NOMO-1 treated with dmso at 0.1 percent for 144 hours (cell line): ENCODE data around the gene CYB5RL.
A peak's percentile ranks its signal among the peaks of the same experiment; 100 is the strongest.
"Not testable (repeated sequence)": the region's sequence is repeated elsewhere in the genome, so short reads cannot be mapped to it uniquely, and the experiment has no call there.

Source experiments
- DNase-seq: peaks from one replicate; lab custom pipeline; 2025; ENCODE audit not compliant: unreplicated experiment; lab: John Stamatoyannopoulos, UW

The CYB5RL gene, protein sequence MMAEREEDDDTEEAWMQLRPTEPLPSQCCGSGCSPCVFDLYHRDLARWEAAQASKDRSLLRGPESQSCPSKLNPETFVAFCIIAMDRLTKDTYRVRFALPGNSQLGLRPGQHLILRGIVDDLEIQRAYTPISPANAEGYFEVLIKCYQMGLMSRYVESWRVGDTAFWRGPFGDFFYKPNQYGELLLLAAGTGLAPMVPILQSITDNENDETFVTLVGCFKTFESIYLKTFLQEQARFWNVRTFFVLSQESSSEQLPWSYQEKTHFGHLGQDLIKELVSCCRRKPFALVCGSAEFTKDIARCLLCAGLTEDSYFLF

DNA sequence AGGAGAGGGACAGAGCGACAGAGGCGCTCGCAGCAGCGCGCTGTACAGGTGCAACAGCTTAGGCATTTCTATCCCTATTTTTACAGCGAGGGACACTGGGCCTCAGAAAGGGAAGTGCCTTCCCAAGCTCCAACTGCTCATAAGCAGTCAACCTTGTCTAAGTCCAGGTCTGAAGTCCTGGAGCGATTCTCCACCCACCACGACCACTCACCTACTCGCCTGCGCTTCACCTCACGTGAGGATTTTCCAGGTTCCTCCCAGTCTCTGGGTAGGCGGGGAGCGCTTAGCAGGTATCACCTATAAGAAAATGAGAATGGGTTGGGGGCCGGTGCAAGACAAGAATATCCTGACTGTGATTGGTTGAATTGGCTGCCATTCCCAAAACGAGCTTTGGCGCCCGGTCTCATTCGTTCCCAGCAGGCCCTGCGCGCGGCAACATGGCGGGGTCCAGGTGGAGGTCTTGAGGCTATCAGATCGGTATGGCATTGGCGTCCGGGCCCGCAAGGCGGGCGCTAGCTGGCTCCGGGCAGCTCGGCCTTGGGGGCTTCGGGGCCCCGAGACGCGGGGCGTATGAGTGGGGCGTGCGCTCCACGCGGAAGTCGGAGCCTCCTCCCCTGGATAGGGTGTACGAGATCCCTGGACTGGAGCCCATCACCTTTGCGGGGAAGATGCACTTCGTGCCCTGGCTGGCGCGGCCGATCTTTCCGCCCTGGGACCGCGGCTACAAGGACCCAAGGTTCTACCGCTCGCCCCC, at the start of gene CYB5RL, which contains the start of gene MRPL37:
CYB5RL (minus strand) TSS at position 266 of the 754 bp plus-strand sequence. CDS start 4,414 bp downstream, outside the sequence.
MRPL37 (plus strand) TSS at position 403 of the 754 bp plus-strand sequence; CDS start at position 480, 77 bp downstream.
- DNase-seq, result peak; percentile 98

DNA sequence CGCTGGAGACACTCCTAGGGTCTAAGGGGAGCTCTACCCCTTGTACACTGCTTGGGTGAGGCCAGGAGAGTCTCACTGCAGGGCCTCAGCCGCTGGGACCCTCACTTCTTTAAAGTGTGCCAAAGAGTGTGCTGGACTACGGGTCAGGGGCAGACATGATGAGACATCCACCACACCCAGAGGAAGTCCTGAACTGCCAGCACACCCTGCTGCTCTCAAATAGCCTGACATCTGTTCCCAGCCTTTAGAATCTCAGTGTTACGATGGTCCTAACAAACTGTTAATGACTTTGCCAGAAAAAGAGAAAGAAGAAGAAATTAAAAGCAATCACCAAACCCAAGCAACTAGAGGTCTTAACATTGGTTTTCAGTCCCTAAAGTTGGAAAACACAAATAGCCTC, 49.1 kb upstream of the CYB5RL start:
- DNase-seq, result no peak

DNA sequence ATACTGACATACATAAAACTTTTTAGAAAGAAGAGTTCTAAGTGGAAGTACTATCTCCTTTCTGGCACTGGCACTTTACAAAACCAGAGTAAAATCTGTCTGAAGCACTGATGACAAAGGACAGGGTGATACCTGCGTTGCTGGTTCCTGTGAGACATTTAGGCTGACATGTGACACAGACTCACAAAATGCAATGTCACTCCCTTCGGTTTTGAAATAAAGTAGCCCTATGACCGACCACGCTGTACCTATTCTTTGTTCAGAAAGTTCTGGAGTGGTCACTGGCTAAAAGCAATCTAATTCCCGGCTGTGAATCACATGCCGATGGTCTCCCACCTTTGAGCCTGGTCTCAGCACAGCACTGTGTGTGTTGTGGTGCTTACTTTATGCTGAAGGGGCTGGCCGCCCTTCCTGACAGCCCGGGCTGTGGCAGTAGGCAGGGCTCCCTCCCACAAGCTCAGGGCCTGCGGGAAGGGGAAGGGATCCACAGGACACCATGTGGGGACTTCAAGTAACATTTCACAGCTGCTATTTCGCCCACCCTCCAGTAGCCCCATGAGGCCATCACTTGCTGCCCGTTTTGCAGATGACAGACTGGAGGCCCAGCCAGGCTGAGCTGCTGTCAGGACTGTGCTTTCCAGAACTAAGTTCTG, 48.2 kb upstream of the CYB5RL start:
- DNase-seq, result no peak

DNA sequence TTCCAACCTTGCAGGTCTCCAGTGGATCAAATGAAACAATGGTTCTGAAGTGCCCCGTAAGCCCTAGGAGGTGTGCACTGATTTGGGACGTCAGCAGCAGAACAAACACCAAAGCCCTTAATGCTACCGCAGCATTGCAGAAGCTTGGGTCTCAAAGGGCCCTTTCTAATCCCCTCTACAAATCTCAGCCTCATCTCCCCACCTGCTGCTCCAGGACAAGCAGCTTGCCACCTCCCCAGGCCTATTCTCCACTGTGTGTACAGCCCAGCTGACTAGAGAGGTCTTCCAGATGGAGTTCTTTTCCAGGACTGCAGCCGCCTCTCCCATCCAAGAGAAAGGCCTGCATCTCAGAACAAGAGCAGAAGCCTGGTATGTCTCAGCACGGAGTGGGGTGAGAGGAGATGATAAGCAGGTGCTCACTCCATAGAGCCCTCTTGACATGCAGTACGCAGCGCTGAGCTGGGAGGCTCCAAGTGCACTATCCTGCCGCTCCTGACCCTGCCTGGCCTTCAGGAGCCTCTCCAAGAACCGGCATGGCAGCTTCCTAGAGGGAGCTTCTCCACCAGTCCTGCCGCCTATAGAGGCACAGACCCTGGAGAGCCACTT, 46.4 kb upstream of the CYB5RL start:
- no peak for DNase-seq

DNA sequence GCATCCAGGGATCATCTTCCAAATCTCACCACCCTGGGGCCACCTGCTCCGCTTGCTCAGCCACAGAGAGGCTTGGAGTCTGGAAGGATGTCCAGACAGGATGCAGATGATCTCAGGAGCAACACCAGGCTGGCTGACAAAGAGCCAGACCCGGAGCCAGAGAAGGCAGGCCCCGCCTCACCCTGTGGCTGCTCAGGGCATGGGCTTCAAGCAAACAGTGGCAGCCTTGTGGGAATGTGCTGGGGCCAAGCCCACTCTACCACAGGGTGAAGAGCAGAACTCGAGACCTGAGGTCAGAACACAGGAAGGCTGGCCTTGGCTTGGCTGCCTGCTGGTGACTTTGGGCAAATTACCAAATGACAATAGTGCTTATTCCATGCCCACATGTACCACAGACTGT, 45.7 kb upstream of the CYB5RL start:
- DNase-seq, result no peak

DNA sequence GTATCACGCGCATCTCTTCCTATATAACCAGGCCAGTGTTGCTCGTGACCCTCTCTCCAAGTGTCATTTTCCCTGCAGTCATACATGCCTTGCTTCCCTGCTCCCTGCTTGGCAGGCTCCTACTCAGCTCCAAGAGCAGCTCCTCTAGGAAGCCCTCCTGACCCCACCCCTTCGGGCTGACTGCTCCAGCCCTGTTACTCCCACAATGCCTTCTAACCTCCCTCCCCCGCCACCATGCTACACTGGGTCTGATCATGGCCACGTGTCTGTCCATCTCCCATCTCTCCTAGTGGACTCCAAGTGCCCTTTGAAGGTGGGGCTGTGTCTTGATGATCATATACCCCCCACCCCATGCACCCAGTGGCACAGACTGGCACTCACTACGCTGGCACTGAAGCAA, 44.8 kb upstream of the CYB5RL start:
- no peak for DNase-seq

DNA sequence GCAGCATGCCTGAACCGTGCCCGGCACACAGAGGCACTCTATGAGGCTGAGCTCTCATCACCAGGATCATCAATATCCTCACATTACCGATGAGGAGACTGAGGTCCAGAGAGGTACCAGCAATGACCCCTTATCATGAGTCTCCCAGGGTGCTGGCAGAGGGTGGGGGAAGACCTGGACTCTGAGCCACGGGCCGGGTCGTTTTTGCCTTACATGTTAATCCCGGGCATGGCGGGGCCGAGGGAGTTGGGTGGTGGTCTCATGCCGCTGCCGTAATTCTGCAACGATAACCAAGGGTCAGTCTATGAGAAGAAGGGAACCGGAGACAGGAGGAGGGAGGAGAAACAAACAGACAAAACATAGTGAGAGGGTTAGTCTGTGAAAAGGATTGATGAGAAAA, 43.2 kb upstream of the CYB5RL start:
- DNase-seq, result no peak

DNA sequence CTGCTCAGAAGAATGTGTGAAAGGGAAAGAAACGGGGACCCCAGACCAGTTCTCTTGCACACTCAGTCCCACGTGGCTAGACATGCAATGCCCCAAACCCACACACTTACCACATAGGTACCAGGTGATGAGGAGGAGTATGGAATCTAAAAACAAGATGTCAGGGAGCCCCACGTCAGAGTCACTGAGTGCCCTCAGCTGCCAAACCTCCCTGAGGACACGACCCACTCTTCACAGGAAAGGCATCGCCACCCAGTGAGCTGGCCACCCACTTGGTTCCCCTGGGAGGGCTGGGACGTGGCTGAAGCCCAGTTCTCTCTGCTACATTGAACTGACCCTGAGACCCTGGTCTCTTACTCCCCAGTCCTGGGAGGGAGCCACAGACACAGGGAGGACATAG, 41.5 kb upstream of the CYB5RL start:
- DNase-seq, result no peak

DNA sequence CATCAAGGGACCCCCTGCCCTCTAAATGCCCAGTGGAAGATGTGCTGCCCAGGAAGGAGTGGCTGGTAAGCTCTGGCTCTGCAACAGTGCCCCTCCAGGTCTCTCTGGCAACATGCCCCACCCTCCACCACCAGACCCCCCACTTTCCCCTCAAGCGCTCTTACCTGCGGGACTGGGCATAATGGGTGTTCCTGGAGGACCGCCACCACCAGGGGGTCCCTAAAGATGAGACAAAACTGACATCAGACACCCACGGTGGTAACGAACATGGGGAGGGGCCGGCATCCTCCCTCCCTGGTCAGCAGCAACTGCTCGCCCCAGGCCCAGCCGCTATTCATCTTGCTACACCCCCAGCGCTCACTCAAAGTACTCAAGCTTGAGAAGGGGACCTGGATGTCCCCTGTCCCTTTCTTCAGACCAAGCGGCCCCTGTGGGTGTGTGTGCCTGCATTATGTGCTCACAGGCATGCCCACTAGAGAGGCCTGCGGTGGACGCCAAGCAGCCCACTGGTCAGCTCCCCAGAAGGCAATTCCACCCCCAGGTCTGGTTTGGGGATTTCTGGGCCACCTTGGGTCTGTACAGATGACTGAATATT, 41.0 kb upstream of the CYB5RL start:
- DNase-seq, result no peak

DNA sequence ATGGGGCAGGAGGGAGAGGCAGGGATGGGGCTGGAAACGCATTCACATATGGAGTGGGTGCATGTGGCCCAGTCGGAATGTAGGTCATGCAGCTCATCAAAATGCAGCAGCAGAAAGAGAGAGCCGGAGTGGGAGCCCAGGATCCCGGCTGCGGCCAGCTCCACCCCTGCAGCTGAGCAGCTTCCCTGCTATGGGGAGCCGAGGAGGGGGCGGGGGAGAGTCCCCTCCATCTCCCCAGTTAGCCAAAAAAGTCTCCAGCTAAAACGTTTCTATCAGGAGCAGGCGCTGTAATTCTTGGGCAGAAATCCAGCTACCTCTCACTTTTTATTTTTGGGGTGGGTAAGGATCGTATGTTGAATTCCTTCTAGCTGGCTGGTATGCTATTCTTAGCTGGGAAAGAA, 39.8 kb upstream of the CYB5RL start:
- no peak for DNase-seq

DNA sequence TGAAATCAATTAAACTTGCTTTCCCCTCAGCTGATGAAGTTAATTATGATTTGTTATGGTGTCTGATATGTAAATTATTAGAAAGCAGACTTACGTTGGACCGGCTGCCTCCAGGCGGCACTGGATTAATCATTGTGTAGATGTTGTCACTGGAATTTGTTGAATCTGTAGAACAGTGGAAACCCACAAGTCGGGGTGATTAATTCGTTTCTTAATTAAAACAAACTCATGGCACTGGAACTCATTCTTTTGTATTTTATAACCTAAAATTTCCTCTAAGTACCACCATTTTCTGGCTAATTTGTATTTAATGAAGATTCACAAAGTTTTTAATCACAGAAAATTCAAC, 39.2 kb upstream of the CYB5RL start:
- DNase-seq, result no peak

DNA sequence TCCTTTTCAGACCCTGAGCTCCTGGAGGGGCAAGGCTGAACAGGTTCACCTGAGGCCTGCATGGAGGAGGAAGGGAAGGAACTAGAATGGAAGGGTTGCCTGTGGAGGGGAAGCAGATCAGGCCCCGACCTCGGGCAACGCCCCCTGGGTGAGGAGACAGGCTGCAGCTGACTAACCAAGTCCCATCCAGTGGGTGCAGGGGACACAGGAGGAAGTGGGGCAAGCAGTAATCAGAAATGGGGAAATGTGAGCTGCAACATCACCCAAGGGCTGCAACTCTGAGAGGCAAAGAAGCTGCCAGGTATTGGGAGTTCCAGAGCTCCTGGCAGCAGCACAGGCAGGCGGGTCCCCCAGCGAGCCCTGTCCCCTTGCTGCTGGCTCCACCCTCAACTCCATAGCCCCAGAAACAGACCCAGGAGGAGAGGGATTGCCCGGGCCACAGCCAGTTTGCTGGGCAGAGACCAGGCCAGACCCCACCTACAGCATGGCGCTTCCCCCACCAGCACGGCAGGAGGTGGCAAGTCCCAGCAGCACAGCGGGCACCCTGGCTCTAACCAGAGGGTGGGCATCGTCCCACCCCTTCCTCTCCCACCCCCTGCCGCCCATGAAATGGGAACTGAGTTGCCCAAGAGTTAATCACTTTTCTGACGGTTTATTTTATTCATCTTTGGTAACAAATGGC, 38.7 kb upstream of the CYB5RL start:
- peak; percentile 81 for DNase-seq

DNA sequence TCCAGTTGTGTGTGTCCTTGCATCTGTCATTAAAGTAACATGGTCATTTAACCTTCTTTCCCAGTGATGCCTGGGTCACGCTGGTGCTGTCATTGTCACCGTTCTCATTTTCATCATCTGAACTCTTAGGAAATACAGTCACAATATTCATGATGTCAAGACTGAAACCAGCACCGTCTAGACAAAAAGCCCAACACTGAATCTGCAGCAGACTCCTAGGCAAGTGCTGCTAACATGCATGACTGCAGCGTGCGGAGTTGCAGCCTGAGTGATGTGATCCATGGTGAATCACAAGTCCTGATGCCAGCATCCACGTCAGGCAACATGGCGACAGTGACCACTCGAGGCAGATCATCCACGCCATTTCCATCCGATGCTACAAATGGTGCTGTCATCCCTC, 37.8 kb upstream of the CYB5RL start:
- DNase-seq, result no peak

DNA sequence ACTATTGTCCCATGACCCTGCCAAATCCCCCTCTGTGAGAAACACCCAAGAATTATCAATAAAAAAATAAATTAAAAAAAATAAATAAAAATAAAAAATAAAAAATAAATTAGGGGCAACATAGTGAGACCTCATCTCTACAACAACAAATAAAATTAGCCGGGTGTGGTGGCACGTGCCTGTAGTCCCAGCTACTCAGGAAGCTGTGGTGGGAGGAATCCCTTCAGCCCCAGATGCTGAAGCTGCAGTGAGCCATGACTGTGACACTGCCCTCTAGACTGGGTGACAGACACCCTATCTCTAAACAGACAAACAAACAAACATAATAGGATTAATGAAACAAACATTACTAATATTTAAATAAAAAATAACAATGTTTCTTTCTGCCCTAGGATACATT, 34.5 kb upstream of the CYB5RL start:
- no peak for DNase-seq

DNA sequence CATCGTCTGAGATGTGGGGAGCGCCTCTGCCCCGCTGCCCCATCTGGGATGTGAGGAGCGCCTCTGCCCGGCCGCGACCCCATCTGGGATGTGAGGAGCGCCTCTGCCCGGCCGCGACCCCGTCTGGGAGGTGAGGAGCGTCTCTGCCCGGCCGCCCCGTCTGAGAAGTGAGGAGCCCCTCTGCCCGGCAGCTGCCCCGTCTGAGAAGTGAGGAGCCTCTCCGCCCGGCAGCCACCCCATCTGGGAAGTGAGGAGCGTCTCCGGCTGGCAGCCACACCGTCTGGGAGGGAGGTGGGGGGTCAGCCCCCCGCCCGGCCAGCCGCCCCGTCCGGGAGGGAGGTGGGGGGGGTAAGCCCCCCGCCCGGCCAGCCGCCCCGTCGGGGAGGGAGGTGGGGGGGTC, 33.4 kb upstream of the CYB5RL start:
- not testable (repeated sequence) for DNase-seq

DNA sequence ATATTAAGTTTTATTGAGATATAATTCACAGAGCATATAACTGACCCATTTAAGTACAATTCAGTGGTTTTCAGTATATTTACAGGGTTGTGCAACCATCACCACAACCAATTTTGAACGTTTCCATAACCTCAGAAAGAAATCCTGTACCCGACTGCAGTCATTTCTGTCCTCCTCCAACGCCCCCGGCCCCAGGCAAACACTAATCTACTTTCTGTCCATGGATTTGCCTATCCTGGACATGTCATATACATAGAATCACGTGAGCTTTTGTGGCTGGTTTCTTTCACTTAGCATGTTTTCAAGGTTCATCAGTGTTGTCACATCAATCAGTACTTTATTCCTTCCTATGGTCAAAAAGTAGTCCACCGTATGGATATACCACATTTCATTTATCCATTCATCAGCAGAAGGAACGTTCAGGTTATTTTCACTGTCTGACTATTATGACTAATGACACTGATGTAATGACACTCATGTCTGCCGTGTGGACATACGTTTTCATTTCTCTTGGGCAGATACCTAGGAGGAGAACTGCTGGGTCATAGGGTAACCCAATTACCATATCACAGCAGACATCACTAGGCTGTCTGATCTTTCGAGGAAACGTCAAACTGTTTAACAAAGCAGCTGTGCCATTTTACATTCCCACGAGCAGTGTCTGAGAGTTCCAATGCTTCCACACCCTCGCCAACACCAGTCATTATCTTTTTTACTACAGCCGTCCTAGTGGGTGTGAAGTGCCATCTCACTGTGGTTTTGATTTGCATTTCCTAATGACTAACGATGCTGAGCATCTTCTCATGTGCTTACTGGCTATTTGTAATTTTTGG, 30.9 kb upstream of the CYB5RL start:
- DNase-seq, result peak; percentile 45

DNA sequence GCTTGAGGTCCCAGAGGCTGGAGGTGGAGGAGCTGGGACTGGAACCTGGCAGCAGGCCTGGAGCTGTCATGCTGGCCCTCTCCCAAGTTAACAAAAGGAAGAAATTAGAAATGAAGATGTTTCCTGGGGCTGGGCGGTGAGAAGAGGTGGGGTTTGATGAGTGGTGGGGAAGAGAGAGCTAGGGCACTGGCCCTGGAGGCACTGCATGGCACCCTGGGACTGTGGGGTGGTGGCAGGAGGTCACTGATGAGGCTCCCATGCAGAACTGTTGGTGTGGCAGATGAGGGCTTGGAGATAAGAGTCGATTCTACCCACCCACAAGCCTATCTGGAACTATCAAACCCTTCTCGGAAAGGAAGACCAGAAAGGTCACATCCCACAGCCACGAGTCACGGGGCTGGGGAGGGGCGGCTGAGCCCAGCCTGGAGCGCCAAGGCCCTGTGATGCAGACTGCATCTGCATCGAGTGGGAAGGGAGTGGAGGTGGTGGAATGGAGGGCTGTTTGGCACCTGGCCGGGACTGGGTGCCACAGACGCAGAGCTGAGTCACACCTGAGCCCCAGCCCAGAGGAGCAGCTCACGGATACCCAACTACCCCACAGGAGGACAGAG, 29.6 kb upstream of the CYB5RL start:
- no peak for DNase-seq

DNA sequence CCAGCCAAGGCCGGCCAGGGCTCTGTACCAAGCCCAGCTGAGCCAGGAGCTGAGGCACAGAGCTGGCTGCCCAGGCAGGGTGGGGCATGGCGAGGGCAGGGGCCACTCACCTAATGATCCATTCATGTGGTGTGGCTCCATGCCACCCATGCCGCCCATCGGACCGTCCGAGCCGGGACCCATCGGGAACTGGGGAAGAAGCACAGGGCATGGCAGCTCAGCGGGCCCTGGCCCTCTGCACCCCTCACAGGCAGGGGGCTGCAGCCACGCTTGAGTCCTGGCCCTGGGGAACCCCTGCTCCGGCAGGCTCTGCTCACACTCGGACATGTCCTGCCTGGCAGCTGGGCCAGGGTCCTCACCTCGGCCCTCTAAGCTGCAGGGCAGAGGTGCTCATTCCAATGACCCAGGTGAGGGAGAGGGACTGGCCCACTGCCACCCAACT, 28.8 kb upstream of the CYB5RL start:
- no peak for DNase-seq

DNA sequence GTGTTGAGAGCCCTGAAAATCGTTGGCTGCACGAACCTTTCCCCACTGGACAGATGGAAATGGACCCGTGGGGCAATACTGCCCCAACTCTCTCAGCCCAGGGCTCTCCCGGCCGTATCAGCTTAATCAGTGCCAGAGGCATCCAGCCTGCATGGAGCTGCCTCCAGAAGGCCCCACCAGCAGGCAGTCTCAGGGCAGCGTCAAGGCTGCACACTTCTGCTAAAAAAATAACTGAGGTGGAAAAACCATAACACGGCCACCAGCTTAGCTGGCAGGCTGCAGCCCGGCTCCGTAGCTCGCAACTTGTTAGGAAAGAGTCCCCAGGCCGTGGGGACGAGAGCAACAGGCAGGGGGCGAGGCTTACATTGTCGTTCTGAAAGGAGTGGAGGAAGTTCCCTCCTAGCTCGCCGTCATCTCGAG, 28.1 kb upstream of the CYB5RL start:
- DNase-seq, result no peak
